ENCODE measurements around the gene LYPD8. TPM values are rescaled to one million over a fixed set of nuclear protein-coding genes. Genes with fewer than 3 reads are reported as not detected.

Gene LYPD8
- total and polyA plus RNA-seq, 2 experiments from 2014 or later: not detected

DNA sequence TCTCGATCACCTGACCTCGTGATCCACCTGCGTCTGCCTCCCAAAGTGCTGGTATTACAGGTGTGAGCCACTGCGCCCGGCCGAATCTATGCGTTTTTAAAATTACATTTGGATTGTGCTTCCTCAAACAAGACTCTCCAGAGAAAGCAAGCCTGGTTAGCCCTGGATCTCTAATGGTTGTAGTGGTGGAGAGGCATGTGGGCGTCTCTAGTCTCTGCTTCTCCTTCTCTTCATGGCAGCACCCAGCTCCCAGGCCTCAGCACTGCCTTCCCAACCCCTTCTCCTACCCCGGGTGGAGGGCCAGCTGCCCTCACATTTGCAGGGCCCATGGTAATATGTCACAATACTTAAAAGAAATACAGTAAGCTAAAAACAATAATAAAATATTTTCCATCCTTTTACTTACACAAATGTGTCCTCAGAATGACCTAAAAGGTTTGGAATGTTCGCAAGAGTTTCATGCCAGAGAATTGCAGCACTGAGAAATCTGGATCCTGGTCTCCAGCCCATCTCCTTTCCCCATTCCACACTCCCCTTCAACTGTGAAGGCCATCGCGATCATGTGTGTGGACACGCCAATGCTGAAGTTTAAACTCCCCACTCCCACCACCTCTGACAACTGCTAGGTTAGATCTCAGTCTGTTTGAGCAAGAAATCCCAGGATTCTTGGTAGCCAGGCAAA, 60.0 kb downstream of the LYPD8 start:
- Mint-ChIP-seq H3K27ac (no peak overlapping the region), H3K9me3 (peaks cover 96% of the 10 kb centered on the region), H3K4me1 (no peaks in the 10 kb centered on the region), H3K36me3 (ENCODE audit: low read depth) (peaks cover 40% of the 10 kb centered on the region), H3K27me3 (ENCODE audit: insufficient read depth, low read depth, poor library complexity) (no peaks in the 10 kb centered on the region), H3K4me3 (no peak overlapping the region)
- no peaks in the 10 kb centered on the region for H3F3A ChIP-seq (replicated peaks; ENCODE audit: low read depth)
- no peak overlapping the region for H3K4me3 ChIP-seq
- DNase-seq (ENCODE audit: low spot score): no peak
- H3K36me3 ChIP-seq (ENCODE audit: insufficient read depth): peaks cover 10% of the 10 kb centered on the region; the same call in 1 of the 2 replicates
- H3K79me2 ChIP-seq (replicated peaks; ENCODE audit: insufficient read depth): no peaks in the 10 kb centered on the region
- no peak overlapping the region for H3K27ac ChIP-seq (ENCODE audit: low read depth)
- H3K4me2 ChIP-seq: no peak overlapping the region
- no peak for TF ChIP-seq STAT1 (IDR thresholded peaks at IDR 0.05; ENCODE audit: unreplicated experiment)
- TF ChIP-seq ZNF331 (CRISPR knock-in tag; IDR thresholded peaks at IDR 0.05; ENCODE audit: low read depth): no peak
- TF ChIP-seq, protein P1, sequence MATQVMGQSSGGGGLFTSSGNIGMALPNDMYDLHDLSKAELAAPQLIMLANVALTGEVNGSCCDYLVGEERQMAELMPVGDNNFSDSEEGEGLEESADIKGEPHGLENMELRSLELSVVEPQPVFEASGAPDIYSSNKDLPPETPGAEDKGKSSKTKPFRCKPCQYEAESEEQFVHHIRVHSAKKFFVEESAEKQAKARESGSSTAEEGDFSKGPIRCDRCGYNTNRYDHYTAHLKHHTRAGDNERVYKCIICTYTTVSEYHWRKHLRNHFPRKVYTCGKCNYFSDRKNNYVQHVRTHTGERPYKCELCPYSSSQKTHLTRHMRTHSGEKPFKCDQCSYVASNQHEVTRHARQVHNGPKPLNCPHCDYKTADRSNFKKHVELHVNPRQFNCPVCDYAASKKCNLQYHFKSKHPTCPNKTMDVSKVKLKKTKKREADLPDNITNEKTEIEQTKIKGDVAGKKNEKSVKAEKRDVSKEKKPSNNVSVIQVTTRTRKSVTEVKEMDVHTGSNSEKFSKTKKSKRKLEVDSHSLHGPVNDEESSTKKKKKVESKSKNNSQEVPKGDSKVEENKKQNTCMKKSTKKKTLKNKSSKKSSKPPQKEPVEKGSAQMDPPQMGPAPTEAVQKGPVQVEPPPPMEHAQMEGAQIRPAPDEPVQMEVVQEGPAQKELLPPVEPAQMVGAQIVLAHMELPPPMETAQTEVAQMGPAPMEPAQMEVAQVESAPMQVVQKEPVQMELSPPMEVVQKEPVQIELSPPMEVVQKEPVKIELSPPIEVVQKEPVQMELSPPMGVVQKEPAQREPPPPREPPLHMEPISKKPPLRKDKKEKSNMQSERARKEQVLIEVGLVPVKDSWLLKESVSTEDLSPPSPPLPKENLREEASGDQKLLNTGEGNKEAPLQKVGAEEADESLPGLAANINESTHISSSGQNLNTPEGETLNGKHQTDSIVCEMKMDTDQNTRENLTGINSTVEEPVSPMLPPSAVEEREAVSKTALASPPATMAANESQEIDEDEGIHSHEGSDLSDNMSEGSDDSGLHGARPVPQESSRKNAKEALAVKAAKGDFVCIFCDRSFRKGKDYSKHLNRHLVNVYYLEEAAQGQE (IDR thresholded peaks at IDR 0.05; ENCODE audit: unreplicated experiment): no peak
- no peak for TF ChIP-seq JUNB (IDR thresholded peaks at IDR 0.05; ENCODE audit: unreplicated experiment)
- TF ChIP-seq, protein P2, sequence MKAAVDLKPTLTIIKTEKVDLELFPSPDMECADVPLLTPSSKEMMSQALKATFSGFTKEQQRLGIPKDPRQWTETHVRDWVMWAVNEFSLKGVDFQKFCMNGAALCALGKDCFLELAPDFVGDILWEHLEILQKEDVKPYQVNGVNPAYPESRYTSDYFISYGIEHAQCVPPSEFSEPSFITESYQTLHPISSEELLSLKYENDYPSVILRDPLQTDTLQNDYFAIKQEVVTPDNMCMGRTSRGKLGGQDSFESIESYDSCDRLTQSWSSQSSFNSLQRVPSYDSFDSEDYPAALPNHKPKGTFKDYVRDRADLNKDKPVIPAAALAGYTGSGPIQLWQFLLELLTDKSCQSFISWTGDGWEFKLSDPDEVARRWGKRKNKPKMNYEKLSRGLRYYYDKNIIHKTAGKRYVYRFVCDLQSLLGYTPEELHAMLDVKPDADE (IDR thresholded peaks at IDR 0.05): no peak
- no peak for TF ChIP-seq NANOG (IDR thresholded peaks at IDR 0.05; ENCODE audit: borderline replicate concordance)
- TF ChIP-seq ZNF114 (CRISPR knock-in tag; IDR thresholded peaks at IDR 0.05): no peak
- TF ChIP-seq EZH2phosphoT487 (IDR thresholded peaks at IDR 0.05; ENCODE audit: unreplicated experiment): no peak
- TF ChIP-seq EZH2 (IDR thresholded peaks at IDR 0.05; ENCODE audit: low read depth, unreplicated experiment): no peak
- TF ChIP-seq CREB1 (CRISPR knock-in tag; IDR thresholded peaks at IDR 0.05; ENCODE audit: low read depth): no peak
- no peak for TF ChIP-seq POLR2AphosphoS5 (IDR thresholded peaks at IDR 0.05; ENCODE audit: low read depth)
- TF ChIP-seq, protein P3, sequence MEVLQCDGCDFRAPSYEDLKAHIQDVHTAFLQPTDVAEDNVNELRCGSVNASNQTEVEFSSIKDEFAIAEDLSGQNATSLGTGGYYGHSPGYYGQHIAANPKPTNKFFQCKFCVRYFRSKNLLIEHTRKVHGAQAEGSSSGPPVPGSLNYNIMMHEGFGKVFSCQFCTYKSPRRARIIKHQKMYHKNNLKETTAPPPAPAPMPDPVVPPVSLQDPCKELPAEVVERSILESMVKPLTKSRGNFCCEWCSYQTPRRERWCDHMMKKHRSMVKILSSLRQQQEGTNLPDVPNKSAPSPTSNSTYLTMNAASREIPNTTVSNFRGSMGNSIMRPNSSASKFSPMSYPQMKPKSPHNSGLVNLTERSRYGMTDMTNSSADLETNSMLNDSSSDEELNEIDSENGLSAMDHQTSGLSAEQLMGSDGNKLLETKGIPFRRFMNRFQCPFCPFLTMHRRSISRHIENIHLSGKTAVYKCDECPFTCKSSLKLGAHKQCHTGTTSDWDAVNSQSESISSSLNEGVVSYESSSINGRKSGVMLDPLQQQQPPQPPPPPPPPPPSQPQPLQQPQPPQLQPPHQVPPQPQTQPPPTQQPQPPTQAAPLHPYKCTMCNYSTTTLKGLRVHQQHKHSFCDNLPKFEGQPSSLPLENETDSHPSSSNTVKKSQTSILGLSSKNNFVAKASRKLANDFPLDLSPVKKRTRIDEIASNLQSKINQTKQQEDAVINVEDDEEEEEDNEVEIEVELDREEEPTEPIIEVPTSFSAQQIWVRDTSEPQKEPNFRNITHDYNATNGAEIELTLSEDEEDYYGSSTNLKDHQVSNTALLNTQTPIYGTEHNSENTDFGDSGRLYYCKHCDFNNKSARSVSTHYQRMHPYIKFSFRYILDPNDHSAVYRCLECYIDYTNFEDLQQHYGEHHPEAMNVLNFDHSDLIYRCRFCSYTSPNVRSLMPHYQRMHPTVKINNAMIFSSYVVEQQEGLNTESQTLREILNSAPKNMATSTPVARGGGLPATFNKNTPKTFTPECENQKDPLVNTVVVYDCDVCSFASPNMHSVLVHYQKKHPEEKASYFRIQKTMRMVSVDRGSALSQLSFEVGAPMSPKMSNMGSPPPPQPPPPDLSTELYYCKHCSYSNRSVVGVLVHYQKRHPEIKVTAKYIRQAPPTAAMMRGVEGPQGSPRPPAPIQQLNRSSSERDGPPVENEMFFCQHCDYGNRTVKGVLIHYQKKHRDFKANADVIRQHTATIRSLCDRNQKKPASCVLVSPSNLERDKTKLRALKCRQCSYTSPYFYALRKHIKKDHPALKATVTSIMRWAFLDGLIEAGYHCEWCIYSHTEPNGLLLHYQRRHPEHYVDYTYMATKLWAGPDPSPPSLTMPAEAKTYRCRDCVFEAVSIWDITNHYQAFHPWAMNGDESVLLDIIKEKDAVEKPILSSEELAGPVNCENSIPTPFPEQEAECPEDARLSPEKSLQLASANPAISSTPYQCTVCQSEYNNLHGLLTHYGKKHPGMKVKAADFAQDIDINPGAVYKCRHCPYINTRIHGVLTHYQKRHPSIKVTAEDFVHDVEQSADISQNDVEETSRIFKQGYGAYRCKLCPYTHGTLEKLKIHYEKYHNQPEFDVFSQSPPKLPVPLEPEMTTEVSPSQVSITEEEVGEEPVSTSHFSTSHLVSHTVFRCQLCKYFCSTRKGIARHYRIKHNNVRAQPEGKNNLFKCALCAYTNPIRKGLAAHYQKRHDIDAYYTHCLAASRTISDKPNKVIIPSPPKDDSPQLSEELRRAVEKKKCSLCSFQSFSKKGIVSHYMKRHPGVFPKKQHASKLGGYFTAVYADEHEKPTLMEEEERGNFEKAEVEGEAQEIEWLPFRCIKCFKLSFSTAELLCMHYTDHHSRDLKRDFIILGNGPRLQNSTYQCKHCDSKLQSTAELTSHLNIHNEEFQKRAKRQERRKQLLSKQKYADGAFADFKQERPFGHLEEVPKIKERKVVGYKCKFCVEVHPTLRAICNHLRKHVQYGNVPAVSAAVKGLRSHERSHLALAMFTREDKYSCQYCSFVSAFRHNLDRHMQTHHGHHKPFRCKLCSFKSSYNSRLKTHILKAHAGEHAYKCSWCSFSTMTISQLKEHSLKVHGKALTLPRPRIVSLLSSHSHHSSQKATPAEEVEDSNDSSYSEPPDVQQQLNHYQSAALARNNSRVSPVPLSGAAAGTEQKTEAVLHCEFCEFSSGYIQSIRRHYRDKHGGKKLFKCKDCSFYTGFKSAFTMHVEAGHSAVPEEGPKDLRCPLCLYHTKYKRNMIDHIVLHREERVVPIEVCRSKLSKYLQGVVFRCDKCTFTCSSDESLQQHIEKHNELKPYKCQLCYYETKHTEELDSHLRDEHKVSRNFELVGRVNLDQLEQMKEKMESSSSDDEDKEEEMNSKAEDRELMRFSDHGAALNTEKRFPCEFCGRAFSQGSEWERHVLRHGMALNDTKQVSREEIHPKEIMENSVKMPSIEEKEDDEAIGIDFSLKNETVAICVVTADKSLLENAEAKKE (CRISPR knock-in tag; IDR thresholded peaks at IDR 0.05): no peak
- TF ChIP-seq, protein P4, sequence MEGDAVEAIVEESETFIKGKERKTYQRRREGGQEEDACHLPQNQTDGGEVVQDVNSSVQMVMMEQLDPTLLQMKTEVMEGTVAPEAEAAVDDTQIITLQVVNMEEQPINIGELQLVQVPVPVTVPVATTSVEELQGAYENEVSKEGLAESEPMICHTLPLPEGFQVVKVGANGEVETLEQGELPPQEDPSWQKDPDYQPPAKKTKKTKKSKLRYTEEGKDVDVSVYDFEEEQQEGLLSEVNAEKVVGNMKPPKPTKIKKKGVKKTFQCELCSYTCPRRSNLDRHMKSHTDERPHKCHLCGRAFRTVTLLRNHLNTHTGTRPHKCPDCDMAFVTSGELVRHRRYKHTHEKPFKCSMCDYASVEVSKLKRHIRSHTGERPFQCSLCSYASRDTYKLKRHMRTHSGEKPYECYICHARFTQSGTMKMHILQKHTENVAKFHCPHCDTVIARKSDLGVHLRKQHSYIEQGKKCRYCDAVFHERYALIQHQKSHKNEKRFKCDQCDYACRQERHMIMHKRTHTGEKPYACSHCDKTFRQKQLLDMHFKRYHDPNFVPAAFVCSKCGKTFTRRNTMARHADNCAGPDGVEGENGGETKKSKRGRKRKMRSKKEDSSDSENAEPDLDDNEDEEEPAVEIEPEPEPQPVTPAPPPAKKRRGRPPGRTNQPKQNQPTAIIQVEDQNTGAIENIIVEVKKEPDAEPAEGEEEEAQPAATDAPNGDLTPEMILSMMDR (conservative IDR thresholded peaks at IDR 0.05; ENCODE audit: low read depth in 2 of 2): no peak
- no peaks in the 10 kb centered on the region for H3K4me1 ChIP-seq (ENCODE audit: insufficient read depth)
- no peaks in the 10 kb centered on the region for H3K9me2 ChIP-seq (ENCODE audit: insufficient read depth)
- no peaks in the 10 kb centered on the region for H3K27me3 ChIP-seq (ENCODE audit: insufficient read depth)
- no peak overlapping the region for H2AFZ ChIP-seq
- H4K20me1 ChIP-seq (replicated peaks; ENCODE audit: insufficient read depth): no peaks in the 10 kb centered on the region
- no peak for ATAC-seq
